ENCODE data around the gene GFOD2. TPM values are rescaled to one million over a fixed set of nuclear protein-coding genes. Genes with fewer than 3 reads are reported as not detected.

Gene GFOD2
- total and polyA plus RNA-seq, 7 donors: 8.0 to 17.3 (median 11.3) TPM

DNA sequence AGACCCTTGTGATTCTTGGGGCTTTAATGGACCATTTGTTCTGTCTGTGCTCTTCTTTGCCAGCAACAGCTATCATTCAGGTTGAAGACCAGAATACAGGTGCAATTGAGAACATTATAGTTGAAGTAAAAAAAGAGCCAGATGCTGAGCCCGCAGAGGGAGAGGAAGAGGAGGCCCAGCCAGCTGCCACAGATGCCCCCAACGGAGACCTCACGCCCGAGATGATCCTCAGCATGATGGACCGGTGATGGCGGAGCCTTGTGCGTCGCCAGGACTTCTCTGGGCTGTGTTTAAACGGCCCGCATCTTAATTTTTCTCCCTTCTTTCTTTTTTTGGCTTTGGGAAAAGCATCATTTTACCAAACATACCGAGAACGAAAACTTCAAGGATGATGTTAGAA, 81.5 kb downstream of the GFOD2 start:
- 81 to 82% (median 82%) methylated on average over 12 of the region's 12 CpGs for WGBS, 3 donors
- peaks cover 14 to 65% of the 10 kb centered on the region in 2 donors for H3K36me3 ChIP-seq (ENCODE audit: insufficient read depth in 1 of 2, low read depth in 1 of 2)
- no peak overlapping the region for H3K27ac ChIP-seq
- no peak overlapping the region for H3K4me3 ChIP-seq
- H3K4me1 ChIP-seq: peaks cover 22% of the 10 kb centered on the region
- TF ChIP-seq, protein P1, sequence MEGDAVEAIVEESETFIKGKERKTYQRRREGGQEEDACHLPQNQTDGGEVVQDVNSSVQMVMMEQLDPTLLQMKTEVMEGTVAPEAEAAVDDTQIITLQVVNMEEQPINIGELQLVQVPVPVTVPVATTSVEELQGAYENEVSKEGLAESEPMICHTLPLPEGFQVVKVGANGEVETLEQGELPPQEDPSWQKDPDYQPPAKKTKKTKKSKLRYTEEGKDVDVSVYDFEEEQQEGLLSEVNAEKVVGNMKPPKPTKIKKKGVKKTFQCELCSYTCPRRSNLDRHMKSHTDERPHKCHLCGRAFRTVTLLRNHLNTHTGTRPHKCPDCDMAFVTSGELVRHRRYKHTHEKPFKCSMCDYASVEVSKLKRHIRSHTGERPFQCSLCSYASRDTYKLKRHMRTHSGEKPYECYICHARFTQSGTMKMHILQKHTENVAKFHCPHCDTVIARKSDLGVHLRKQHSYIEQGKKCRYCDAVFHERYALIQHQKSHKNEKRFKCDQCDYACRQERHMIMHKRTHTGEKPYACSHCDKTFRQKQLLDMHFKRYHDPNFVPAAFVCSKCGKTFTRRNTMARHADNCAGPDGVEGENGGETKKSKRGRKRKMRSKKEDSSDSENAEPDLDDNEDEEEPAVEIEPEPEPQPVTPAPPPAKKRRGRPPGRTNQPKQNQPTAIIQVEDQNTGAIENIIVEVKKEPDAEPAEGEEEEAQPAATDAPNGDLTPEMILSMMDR (IDR thresholded peaks at IDR 0.05): no peak
- ATAC-seq (no peak), DNase-seq (no peak)
- H3K9me3 ChIP-seq: no peaks in the 10 kb centered on the region
- no peaks in the 10 kb centered on the region for H3K27me3 ChIP-seq (ENCODE audit: insufficient read depth in 3 of 3, low read length in 2 of 3)
- intact Hi-C loops (cut with DNase I): loop anchor here in 1 of 2 donors (2.0 kb wide), 1 partner anchor 19 kb away; no protein-coding TSS in a partner anchor

DNA sequence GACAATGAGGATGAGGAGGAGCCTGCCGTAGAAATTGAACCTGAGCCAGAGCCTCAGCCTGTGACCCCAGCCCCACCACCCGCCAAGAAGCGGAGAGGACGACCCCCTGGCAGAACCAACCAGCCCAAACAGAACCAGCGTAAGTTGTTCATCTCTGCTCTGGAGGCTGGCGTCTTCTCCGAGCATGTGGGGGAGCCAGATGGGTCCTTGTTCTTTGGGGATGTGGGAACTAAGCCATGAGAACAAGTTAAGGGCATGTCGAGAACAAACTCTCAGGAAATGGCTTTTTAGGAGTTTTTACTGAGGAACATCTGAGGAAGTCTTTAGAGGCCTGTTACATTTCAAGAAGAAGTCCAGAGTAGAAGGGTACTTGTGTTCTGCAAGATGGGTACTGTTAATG, 82.4 kb downstream of the GFOD2 start:
- DNase-seq: no peak
- no peaks in the 10 kb centered on the region for H3K27me3 ChIP-seq (ENCODE audit: insufficient read depth in 3 of 3, low read length in 2 of 3)
- no peak overlapping the region for H3K27ac ChIP-seq
- no peak for ATAC-seq
- H3K4me1 ChIP-seq: peaks cover 14% of the 10 kb centered on the region
- 84 to 89% (median 86%) methylated on average over 8 of the region's 8 CpGs for WGBS, 3 donors
- peaks cover 14 to 74% of the 10 kb centered on the region in 2 donors for H3K36me3 ChIP-seq (ENCODE audit: insufficient read depth in 1 of 2, low read depth in 1 of 2)
- TF ChIP-seq, protein P1 (IDR thresholded peaks at IDR 0.05): no peak
- intact Hi-C loops (cut with DNase I): loop anchor here in 1 of 2 donors (2.0 kb wide), 1 partner anchor 20 kb away; no protein-coding TSS in a partner anchor
- H3K4me3 ChIP-seq: no peak overlapping the region
- H3K9me3 ChIP-seq: no peaks in the 10 kb centered on the region

DNA sequence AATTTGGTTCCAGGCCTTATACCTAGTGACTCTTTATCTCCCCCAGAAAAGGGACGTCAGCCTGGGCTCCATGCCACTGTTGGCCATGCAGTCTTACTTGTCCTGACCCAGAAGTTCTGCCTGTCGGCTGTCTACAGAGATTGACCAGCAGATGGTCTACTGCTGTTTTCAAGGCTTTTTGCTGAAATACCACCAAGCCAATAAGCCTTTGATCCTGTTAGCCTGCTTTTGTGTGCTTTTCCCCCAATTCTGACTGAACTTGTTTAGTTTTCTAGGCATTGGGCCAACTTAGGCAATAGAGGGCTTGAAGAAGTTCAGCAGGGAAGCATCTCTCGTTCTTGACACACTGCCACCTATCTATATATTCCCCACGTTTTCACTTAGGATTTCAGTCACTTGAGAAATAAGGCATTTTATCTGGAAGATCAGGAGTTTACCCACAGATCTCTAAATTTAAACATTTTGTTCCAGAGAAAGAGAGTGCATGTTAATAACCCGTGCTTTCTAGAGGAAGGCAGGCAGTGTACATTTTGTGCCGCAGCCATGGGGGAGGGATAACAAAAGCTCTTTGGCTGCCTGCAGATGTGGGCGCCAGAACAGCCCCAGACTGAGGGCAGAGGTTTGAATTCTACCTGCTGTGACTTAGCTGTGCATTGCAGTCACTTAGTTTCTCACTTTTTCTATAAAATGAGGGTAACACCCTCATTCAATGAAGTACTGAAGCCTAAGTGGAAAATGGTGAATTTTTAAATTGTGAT, 86.5 kb downstream of the GFOD2 start:
- ATAC-seq: no peak
- H3K36me3 ChIP-seq (ENCODE audit: insufficient read depth in 1 of 2, low read depth in 1 of 2): peaks cover 11 to 95% of the 10 kb centered on the region in 2 donors

DNA sequence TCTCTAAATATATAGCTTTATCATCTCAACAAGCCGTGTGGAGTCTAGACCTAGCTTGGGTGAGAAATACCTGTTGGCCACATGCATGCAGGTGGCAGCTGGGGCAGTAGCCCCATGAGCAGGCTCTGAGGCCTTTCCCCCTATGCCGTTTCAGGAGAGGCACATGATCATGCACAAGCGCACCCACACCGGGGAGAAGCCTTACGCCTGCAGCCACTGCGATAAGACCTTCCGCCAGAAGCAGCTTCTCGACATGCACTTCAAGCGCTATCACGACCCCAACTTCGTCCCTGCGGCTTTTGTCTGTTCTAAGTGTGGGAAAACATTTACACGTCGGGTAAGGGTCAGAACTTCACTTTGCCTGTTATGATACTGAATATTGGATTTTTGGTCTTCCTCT, 90.9 kb downstream of the GFOD2 start:
- no peak overlapping the region for H3K27ac ChIP-seq
- no peaks in the 10 kb centered on the region for H3K27me3 ChIP-seq (ENCODE audit: insufficient read depth in 3 of 3, low read length in 2 of 3)
- ATAC-seq: no peak
- DNase-seq: no peak
- H3K4me1 ChIP-seq: no peaks in the 10 kb centered on the region
- TF ChIP-seq, protein P1 (IDR thresholded peaks at IDR 0.05): no peak
- H3K9me3 ChIP-seq: no peaks in the 10 kb centered on the region
- WGBS, 3 donors: 95 to 96% (median 95%) methylated on average over 14 of the region's 14 CpGs
- H3K36me3 ChIP-seq (ENCODE audit: insufficient read depth in 1 of 2, low read depth in 1 of 2): peaks cover 11 to 96% of the 10 kb centered on the region in 2 donors
- H3K4me3 ChIP-seq: no peak overlapping the region
- intact Hi-C loops (cut with DNase I): no loop called here

More for the DNA sequence above, 86.5 kb downstream of the GFOD2 start:
- H3K4me3 ChIP-seq: no peak overlapping the region
- TF ChIP-seq, protein P1 (IDR thresholded peaks at IDR 0.05): no peak
- H3K27ac ChIP-seq: no peak overlapping the region
- H3K27me3 ChIP-seq (ENCODE audit: insufficient read depth in 3 of 3, low read length in 2 of 3): no peaks in the 10 kb centered on the region
- 59 to 63% (median 61%) methylated on average over 7 of the region's 7 CpGs for WGBS, 3 donors
- DNase-seq: no peak
- intact Hi-C loops (cut with DNase I): no loop called here
- H3K9me3 ChIP-seq: no peaks in the 10 kb centered on the region
- H3K4me1 ChIP-seq: no peaks in the 10 kb centered on the region

Other genes with a start within 250 kb of the GFOD2 start
- gene ATP6V0D1, start 238.2 kb downstream of the GFOD2 start, total RNA-seq: 100 to 1,000 TPM in 1 of 4 donors, 10 to 100 TPM in 3; 81.2 to 104 (median 87.3) TPM
- gene ATP6V0D1, start 238.2 kb downstream of the GFOD2 start, polyA plus RNA-seq: 10 to 100 TPM; 60.2 to 92.4 (median 62.8) TPM
- gene AGRP, start 235.8 kb downstream of the GFOD2 start, total RNA-seq: not detected
- not detected for gene AGRP, start 235.8 kb downstream of the GFOD2 start, polyA plus RNA-seq
- gene RIPOR1, start 190.5 kb downstream of the GFOD2 start, total RNA-seq: 10 to 100 TPM; 34.1 to 58.1 (median 49.5) TPM
- gene RIPOR1, start 190.5 kb downstream of the GFOD2 start, polyA plus RNA-seq: 10 to 100 TPM; 16.5 to 27.4 (median 20.6) TPM
- gene CTCF, start 156.8 kb downstream of the GFOD2 start, total RNA-seq: 10 to 100 TPM; 22.1 to 26.5 (median 26.0) TPM
- gene CTCF, start 156.8 kb downstream of the GFOD2 start, polyA plus RNA-seq: 10 to 100 TPM; 17.7 to 44.7 (median 18.9) TPM
- gene CARMIL2, start 74.2 kb downstream of the GFOD2 start, total RNA-seq: 1 to 10 TPM in 1 of 4 donors, under 1 TPM in 2, not detected in 1; 0.59 to 1.1 (median 0.63) TPM
- under 1 TPM; 0.17 to 0.46 (median 0.30) TPM for gene CARMIL2, start 74.2 kb downstream of the GFOD2 start, polyA plus RNA-seq
- 10 to 100 TPM in 1 of 4 donors, 1 to 10 TPM in 3; 4.9 to 10.2 (median 7.4) TPM for gene ACD, start 59.1 kb downstream of the GFOD2 start, total RNA-seq
- gene ACD, start 59.1 kb downstream of the GFOD2 start, polyA plus RNA-seq: 10 to 100 TPM in 2 of 3 donors, 1 to 10 TPM in 1; 8.9 to 16.7 (median 12.6) TPM
- gene PARD6A, start 58.4 kb downstream of the GFOD2 start, total RNA-seq: 1 to 10 TPM; 4.9 to 6.8 (median 5.9) TPM
- gene PARD6A, start 58.4 kb downstream of the GFOD2 start, polyA plus RNA-seq: 10 to 100 TPM in 1 of 3 donors, 1 to 10 TPM in 2; 8.0 to 11.0 (median 9.9) TPM
- gene ENKD1, start 52.6 kb downstream of the GFOD2 start, total RNA-seq: 1 to 10 TPM; 6.5 to 7.6 (median 7.1) TPM
- gene ENKD1, start 52.6 kb downstream of the GFOD2 start, polyA plus RNA-seq: 10 to 100 TPM; 17.5 to 20.7 (median 19.2) TPM
- 1 to 10 TPM; 5.1 to 7.3 (median 5.9) TPM for gene C16orf86, start 52.5 kb downstream of the GFOD2 start, total RNA-seq
- gene C16orf86, start 52.5 kb downstream of the GFOD2 start, polyA plus RNA-seq: 1 to 10 TPM; 2.6 to 6.5 (median 4.5) TPM
- 10 to 100 TPM; 17.6 to 27.9 (median 25.2) TPM for gene RANBP10, start 87.2 kb upstream of the GFOD2 start, total RNA-seq
- gene RANBP10, start 87.2 kb upstream of the GFOD2 start, polyA plus RNA-seq: 10 to 100 TPM in 2 of 3 donors, 1 to 10 TPM in 1; 9.1 to 16.3 (median 11.1) TPM
- gene TSNAXIP1, start 87.6 kb upstream of the GFOD2 start, total RNA-seq: under 1 TPM; 0.29 to 0.88 (median 0.60) TPM
- gene TSNAXIP1, start 87.6 kb upstream of the GFOD2 start, polyA plus RNA-seq: 1 to 10 TPM in 1 of 3 donors, under 1 TPM in 2; 0.27 to 1.4 (median 0.65) TPM
- gene THAP11, start 123.0 kb upstream of the GFOD2 start, total RNA-seq: 10 to 100 TPM; 30.2 to 37.8 (median 35.0) TPM
- 10 to 100 TPM; 31.9 to 78.6 (median 35.0) TPM for gene THAP11, start 123.0 kb upstream of the GFOD2 start, polyA plus RNA-seq
- 100 to 1,000 TPM in 2 of 4 donors, 10 to 100 TPM in 2; 77.4 to 104 (median 96.8) TPM for gene NUTF2, start 127.6 kb upstream of the GFOD2 start, total RNA-seq
- 100 to 1,000 TPM; 129 to 170 (median 134) TPM for gene NUTF2, start 127.6 kb upstream of the GFOD2 start, polyA plus RNA-seq
- 10 to 100 TPM; 17.2 to 26.4 (median 19.2) TPM for gene CENPT, start 128.4 kb upstream of the GFOD2 start, total RNA-seq
- gene CENPT, start 128.4 kb upstream of the GFOD2 start, polyA plus RNA-seq: 10 to 100 TPM; 13.8 to 19.9 (median 19.9) TPM
- 10 to 100 TPM; 33.8 to 52.1 (median 42.1) TPM for gene EDC4, start 153.7 kb upstream of the GFOD2 start, total RNA-seq
- gene EDC4, start 153.7 kb upstream of the GFOD2 start, polyA plus RNA-seq: 10 to 100 TPM; 21.1 to 32.2 (median 23.8) TPM
- 1 to 10 TPM in 1 of 4 donors, under 1 TPM in 1, not detected in 2; 0.77 to 1.1 TPM for gene NRN1L, start 165.6 kb upstream of the GFOD2 start, total RNA-seq
- gene NRN1L, start 165.6 kb upstream of the GFOD2 start, polyA plus RNA-seq: under 1 TPM; 0.23 to 0.38 (median 0.37) TPM
- 10 to 100 TPM; 11.3 to 18.8 (median 16.4) TPM for gene PSKH1, start 173.9 kb upstream of the GFOD2 start, total RNA-seq
- 10 to 100 TPM in 2 of 3 donors, 1 to 10 TPM in 1; 9.6 to 16.9 (median 11.0) TPM for gene PSKH1, start 173.9 kb upstream of the GFOD2 start, polyA plus RNA-seq
- gene CTRL, start 212.5 kb upstream of the GFOD2 start, total RNA-seq: 1 to 10 TPM in 1 of 4 donors, under 1 TPM in 3; 0.27 to 1.1 (median 0.79) TPM
- gene CTRL, start 212.5 kb upstream of the GFOD2 start, polyA plus RNA-seq: 1 to 10 TPM; 1.1 TPM
- gene PSMB10, start 217.5 kb upstream of the GFOD2 start, total RNA-seq: 10 to 100 TPM; 27.6 to 34.7 (median 31.6) TPM
- gene PSMB10, start 217.5 kb upstream of the GFOD2 start, polyA plus RNA-seq: 10 to 100 TPM; 55.0 to 98.6 (median 67.3) TPM
- gene LCAT, start 224.8 kb upstream of the GFOD2 start, total RNA-seq: 10 to 100 TPM in 2 of 4 donors, 1 to 10 TPM in 2; 5.9 to 15.1 (median 10.2) TPM
- gene LCAT, start 224.8 kb upstream of the GFOD2 start, polyA plus RNA-seq: 1 to 10 TPM; 4.1 to 8.6 (median 4.7) TPM
- gene SLC12A4, start 249.3 kb upstream of the GFOD2 start, total RNA-seq: 10 to 100 TPM; 24.1 to 89.5 (median 34.9) TPM
- gene SLC12A4, start 249.3 kb upstream of the GFOD2 start, polyA plus RNA-seq: 10 to 100 TPM; 18.3 to 34.8 (median 26.0) TPM

All from psoas muscle (tissue), 8 donors.